Heart right ventricle (tissue), 16 donors: ENCODE results near the gene UBN1. TPM values are rescaled to one million over a fixed set of nuclear protein-coding genes. Genes with fewer than 3 reads are reported as not detected.

Experiments
- ATAC-seq, 8 donors: fragments of 200-7000 bp; cut with Tn5 transposase; one replicate each; pipeline ENCODE4 v1.9.1; 2020; ENCODE audit warnings: mild to moderate bottlenecking in 8 of 8, moderate library complexity in 8 of 8, moderate number of reproducible peaks in 1 of 8
- DNase-seq, 2 donors: peaks; one replicate each; pipeline ENCODE4 v3.0.0-alpha.2; 2020
- H3K27ac ChIP-seq, 10 donors: fragments of 200-600 bp; sonication (generic) in 2 of 10; one replicate each; pipeline versions ENCODE4 v1.5.0 to v1.8.0; 2020 to 2022; ENCODE audit warnings: mild to moderate bottlenecking in 3 of 10
- H3K27me3 ChIP-seq, 7 donors: fragments of 200-600 bp; one replicate each; pipeline ENCODE4 v1.8.0; 2021 to 2022; ENCODE audit warnings: mild to moderate bottlenecking in 2 of 7
- H3K36me3 ChIP-seq, 9 donors: fragments of 200-600 bp; sonication (generic) in 1 of 9; one replicate each; pipeline versions ENCODE4 v1.5.0 to v1.8.0; 2020 to 2022; ENCODE audit warnings: mild to moderate bottlenecking in 2 of 9
- H3K4me1 ChIP-seq, 9 donors: fragments of 200-600 bp; sonication (generic) in 1 of 9; one replicate each; pipeline versions ENCODE4 v1.5.0 to v1.8.0; 2020 to 2022; ENCODE audit warnings: mild to moderate bottlenecking in 4 of 9
- H3K4me3 ChIP-seq, 10 donors: fragments of 200-600 bp; sonication (generic) in 2 of 10; one replicate each; pipeline versions ENCODE4 v1.5.0 to v1.8.0; 2020 to 2022; ENCODE audit warnings: mild to moderate bottlenecking in 7 of 10, moderate library complexity in 2 of 10
- H3K9me3 ChIP-seq, 11 donors: fragments of 200-600 bp in 10 of 11; sonication (generic) in 2 of 11; one replicate each; pipeline versions ENCODE4 v1.5.0 to v1.8.0; 2013 to 2022; ENCODE audit warnings: mild to moderate bottlenecking in 2 of 11, control low read depth in 1 of 11, moderate library complexity in 1 of 11
- CTCF ChIP-seq, 9 donors: fragments of 200-600 bp; sonication (generic) in 2 of 9; IDR thresholded peaks; one replicate each; pipeline versions ENCODE4 v1.5.0 to v1.8.0; 2021 to 2022; ENCODE audit warnings: antibody characterized with exemption in 9 of 9, mild to moderate bottlenecking in 5 of 9, moderate library complexity in 1 of 9
- WGBS, 2 donors: extraction: QIAGEN DNeasy Blood & Tissue Kit; methylation state at CpG; one replicate each; pipeline ENCODE4 v1.1.7; 2013; ENCODE audit warnings: inconsistent platforms in 1 of 2; 5-methylcytosine and 5-hydroxymethylcytosine counted together
- intact Hi-C, 10 donors: fragments of 100-400 bp; cut with DNase I; formaldehyde crosslinking; loops; one replicate each; pipeline versions ENCODE4 v1.11.1 to v1.14.2; 2022
- polyA plus RNA-seq, 2 donors: library from polyadenylated mRNA; stranded (reverse); fragments of 200-250 nt; gene quantifications; one replicate each; pipeline ENCODE4 v1.2.3, GENCODE V29; 2013
- total RNA-seq, 10 donors: library from RNA; stranded (reverse); fragmentation: NEBNext Ultra II Directional in 3 of 10; extraction: Animal tissue kit (Norgen Biotek cat#: 25700) in 3 of 10; gene quantifications; one replicate each; pipeline versions ENCODE4 v1.2.1 to v1.2.4, GENCODE V29; 2021 to 2023
- donor health status: Arrhythmogenic right ventricular cardiomyopathy.
- donor health status: ischemic (EF 13 %, LVEDD 7.1; RV severe dilation, severe dysfunction).
- donor health status: healthy with polysubstance abuse.
- donor health status: DM: no; HTN: yes; CAD: no.
- donor health status: DM: no; HTN: no; CAD: no.
- donor health status: ischemic (EF 25% LVEDD 6.9; RV normal size, moderate dysfunction).
- donor health status: ischemic (EF 25% LVEDD 5.7; RV mildly dilated, moderate dysfunction).
- donor health status: healthy.
- donor health status: DM: yes; HTN: yes; CAD: no.
- donor health status: Ischemic cardiomyopathy.
- donor health status: ischemic (EF 35%, LVEDD 5.7; RV mildly dilated, moderate dysfunction).
- donor health status: nonischemic (EF 11% LVEDD 7.7; RV severe dilation, severe dysfunction).
- donor health status: DM: yes; HTN: yes; CAD: no.
- donor health status: PGD.
- donor health status: ischemic (EF 29% LVEDD 5.4; RV normal size, mild dysfunction).
- donor health status: nonischemic (EF 23%, LVEDD 6.1; RV moderate dilation, normal function).

The UBN1 gene
- total and polyA plus RNA-seq, 12 donors = 11.3 to 56.9 (median 30.2) TPM

GRCh38 chr16:4799171-4799855, 48.0 kb upstream of the UBN1 start:
- no peaks in the 10 kb centered on the region for H3K9me3 ChIP-seq
- no peak overlapping the region for H3K27ac ChIP-seq
- intact Hi-C loops = loop anchor here in 1 of 10 donors (5.0 kb wide), 1 partner anchor 62 kb away; no protein-coding TSS in a partner anchor
- no peak overlapping the region for H3K4me3 ChIP-seq
- H3K27me3 ChIP-seq = no peaks in the 10 kb centered on the region
- no peak for ATAC-seq
- peaks cover 0 to 50% (median 21%) of the 10 kb centered on the region in 9 donors for H3K36me3 ChIP-seq
- no peak for DNase-seq
- 92 to 96% methylated on average over 19 of the region's 19 CpGs for WGBS, 2 donors
- H3K4me1 ChIP-seq = peaks cover 0 to 36% (median 29%) of the 10 kb centered on the region in 9 donors
- no peak for TF ChIP-seq CTCF (IDR thresholded peaks at IDR 0.05)

GRCh38 chr16:4800290-4801041, 46.8 kb upstream of the UBN1 start:
- Histone ChIP-seq H3K36me3 (peaks cover 0 to 61% (median 29%) of the 10 kb centered on the region in 9 donors), H3K27ac (peak overlapping the region in 8 of 10 donors; percentile 29 to 96 (median 74)), H3K9me3 (no peaks in the 10 kb centered on the region), H3K27me3 (no peaks in the 10 kb centered on the region), H3K4me3 (peak overlapping the region in 4 of 10 donors; percentile 74 to 95 (median 89)), H3K4me1 (peaks cover 0 to 47% (median 29%) of the 10 kb centered on the region in 9 donors)
- intact Hi-C loops = loop anchor here in 5 of 10 donors (5.0 to 10.0 kb wide), 4 partner anchors 33 to 157 kb away; partner anchors contain the start of genes ZNF500 (in 3 of the 5), GLYR1 (in 2 of the 5), UBN1 (in 2 of the 5) and SEC14L5 (in 1 of the 5)
- DNase-seq = peak; percentile 61 to 69
- 62 to 65% methylated on average over 17 of the region's 17 CpGs for WGBS, 2 donors
- no peak for TF ChIP-seq CTCF (IDR thresholded peaks at IDR 0.05)
- ATAC-seq = peak in 4 of 8 donors; percentile 5 to 36 (median 14)

DNA sequence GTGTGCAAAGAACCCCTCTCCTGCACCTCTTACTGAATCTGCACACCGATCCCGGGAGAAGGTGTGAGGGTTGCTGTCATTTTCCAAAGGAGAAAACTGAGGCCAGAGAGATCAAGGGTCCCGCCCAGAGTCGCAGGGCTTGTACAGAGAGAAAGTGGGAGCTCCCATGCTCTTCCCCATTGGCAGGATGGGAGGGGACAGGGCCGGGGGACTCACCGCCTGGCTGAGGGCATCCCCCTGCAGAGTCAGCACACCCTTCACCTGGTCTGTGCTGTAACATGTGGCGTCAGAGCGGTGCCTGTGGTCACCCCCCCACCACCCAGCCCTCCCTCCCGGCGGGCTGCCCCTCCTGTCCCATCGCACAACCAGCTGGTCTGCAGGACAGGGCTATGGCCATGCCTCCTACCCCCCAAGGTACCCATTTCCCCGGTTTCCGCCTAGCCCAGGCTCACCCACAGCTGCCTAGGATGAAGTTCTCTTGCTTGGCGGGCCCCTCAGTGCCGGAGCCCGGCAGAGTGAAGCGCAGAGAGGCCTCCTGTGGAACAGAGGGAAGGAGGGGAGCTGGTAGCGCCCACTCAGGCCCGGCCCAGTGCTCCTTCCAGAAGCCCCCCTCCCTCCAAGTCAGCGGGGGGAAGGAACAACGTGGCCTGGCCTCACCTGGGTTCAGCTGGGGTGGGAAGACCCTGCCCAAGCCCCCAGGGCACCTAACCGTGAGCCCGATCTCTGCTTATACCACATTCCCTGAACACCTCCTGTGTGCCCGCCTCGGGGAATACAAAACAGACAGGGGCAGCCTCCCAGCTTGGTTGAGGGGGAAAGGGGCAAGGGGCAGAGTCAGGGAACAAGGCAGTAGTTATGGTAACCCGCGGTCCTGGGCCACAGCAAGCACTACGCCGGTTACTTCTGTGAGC, 46.0 kb upstream of the UBN1 start:
- H3K4me3 ChIP-seq = peak overlapping the region; percentile 64 to 95 (median 84)
- no peaks in the 10 kb centered on the region for H3K27me3 ChIP-seq
- H3K9me3 ChIP-seq = no peaks in the 10 kb centered on the region
- intact Hi-C loops = loop anchor here in 5 of 10 donors (5.0 to 10.0 kb wide), 4 partner anchors 34 to 156 kb away; partner anchors contain the start of genes ZNF500 (in 3 of the 5), GLYR1 (in 2 of the 5), UBN1 (in 2 of the 5) and SEC14L5 (in 1 of the 5)
- DNase-seq (no peak), ATAC-seq (peak in 1 of 8 donors; percentile 0)
- no peak for TF ChIP-seq CTCF (IDR thresholded peaks at IDR 0.05)
- peaks cover 0 to 51% (median 29%) of the 10 kb centered on the region in 9 donors for H3K4me1 ChIP-seq
- 50 to 52% methylated on average over 29 of the region's 29 CpGs for WGBS, 2 donors
- H3K27ac ChIP-seq = peak overlapping the region in 9 of 10 donors; percentile 79 to 96 (median 93)
- peaks cover 0 to 63% (median 33%) of the 10 kb centered on the region in 9 donors for H3K36me3 ChIP-seq
